KBM-7 (cell line): ENCODE measurements around the gene SOX9.
"Not testable (repeated sequence)": the region's sequence is repeated elsewhere in the genome, so short reads cannot be mapped to it uniquely, and the experiment has no call there.

Experiments
- DNase-seq: peaks from one replicate; pipeline ENCODE4 v3.0.0-alpha.2; 2015
- in situ Hi-C: fragments of 300-500 bp; cut with MboI; formaldehyde crosslinking; loops from 2 replicates; pipeline ENCODE4 v1.14.3; 2020; ENCODE audit warnings: low sequenced_read_pairs, low pct_unique_long_range_greater_than_20kb, mixed read lengths

The SOX9 gene

DNA sequence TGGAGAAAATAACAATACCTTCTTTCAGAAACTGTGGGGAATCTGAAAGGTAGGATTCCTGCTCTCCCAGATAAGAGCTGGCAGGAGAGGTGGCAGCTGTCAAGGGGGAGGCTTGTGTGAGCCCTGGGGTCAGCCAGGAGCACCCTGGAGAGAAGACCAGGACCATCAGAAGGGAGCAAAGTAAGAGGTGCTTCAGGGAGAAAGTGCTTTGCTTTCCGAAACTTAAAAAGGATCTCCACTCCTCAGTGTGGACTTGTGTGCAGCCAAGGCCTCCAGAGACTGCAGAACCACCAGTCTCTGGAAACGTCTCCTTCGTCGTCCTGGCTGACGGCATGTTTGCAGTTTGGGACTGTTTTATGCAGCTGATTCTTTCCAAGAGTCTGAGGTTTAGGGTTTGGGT, 13.7 kb upstream of the SOX9 start:
- in situ Hi-C loops = no loop called here
- no peak for DNase-seq

- no peak for DNase-seq
- in situ Hi-C loops = no loop called here
These were observed 10.4 kb upstream of the SOX9 start for GRCh38 chr17:72110231-72110941.

- no peak for DNase-seq
- in situ Hi-C loops = no loop called here
These were observed 9.9 kb upstream of the SOX9 start for GRCh38 chr17:72110942-72111318.

DNA sequence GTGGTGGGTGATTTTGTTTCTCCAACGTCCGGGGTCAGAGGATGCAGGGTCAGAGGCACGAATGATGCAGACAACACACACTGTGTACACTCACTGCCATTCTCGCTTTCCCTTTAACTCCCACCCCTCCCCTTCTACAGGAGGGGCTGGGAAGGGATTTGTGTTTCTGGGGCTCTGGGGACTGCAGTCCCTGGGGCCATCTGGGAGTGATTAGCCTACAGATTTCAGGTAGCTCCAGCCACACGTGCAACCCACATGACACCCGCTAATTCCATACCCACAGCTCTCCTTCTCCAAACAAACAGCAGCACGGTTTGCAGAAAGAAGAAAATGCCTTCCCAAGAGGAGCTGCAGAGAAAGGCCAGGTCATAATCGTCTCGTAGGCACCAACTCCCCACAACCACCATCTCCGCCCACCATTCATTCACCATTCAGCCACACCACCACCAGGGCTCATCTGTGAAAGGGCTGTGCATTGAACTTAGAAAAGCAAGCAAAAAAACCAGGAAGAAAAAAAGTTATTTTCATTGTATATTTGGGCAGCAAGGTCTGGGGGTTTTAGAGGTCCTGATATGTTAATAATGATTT, 9.4 kb upstream of the SOX9 start:
- no peak for DNase-seq

DNA sequence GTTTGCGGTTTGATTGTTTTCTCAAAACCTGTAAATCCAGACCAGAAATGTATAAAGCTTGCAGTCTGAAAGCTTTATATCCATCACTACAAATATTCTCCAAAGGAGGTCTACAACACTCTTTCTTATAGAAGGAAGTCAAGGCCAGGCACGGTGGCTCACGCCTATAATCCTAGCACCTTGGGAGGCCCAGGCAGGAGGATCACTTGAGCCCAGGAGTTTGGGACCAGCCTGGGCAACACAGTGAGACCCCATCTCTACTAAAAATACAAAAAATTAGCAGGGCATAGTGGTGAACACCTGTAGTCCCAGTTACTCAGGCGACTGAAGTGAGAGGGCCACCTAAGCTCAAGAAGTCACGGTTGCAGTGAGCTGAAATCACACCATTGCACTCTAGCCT, 8.9 kb upstream of the SOX9 start:
- in situ Hi-C loops, DNase-seq: not testable (repeated sequence)

More for the DNA sequence above, 9.4 kb upstream of the SOX9 start:
- in situ Hi-C loops = no loop called here

DNA sequence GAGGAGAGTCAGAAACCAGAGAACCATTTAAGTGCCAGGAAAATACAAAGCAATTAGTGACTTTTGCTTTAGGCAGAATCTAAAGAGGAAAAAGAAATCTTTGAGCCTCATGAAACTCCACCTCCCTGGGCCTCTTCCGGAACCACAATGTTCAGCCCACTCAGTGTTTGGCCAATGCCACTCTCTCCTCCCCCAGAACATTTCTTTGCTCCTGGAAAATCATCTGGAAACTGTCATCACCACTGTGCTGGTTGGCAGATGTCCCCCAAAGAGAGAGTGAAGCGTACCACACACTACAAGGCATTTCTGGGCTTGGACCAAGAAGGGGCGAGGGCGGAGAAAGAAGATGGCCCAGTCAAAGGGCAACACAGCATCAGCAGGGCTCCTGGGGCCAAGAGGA, 7.1 kb upstream of the SOX9 start:
- in situ Hi-C loops = no loop called here

GRCh38 chr17:72115781-72116525, 4.9 kb upstream of the SOX9 start:
- no peak for DNase-seq
- in situ Hi-C loops = no loop called here

More for the DNA sequence above, 7.1 kb upstream of the SOX9 start:
- no peak for DNase-seq

- no peak for DNase-seq
- in situ Hi-C loops = no loop called here
These were observed 3.9 kb upstream of the SOX9 start for GRCh38 chr17:72116661-72117521.

GRCh38 chr17:72117535-72118334, 3.1 kb upstream of the SOX9 start:
- DNase-seq = no peak
- in situ Hi-C loops = no loop called here

DNA sequence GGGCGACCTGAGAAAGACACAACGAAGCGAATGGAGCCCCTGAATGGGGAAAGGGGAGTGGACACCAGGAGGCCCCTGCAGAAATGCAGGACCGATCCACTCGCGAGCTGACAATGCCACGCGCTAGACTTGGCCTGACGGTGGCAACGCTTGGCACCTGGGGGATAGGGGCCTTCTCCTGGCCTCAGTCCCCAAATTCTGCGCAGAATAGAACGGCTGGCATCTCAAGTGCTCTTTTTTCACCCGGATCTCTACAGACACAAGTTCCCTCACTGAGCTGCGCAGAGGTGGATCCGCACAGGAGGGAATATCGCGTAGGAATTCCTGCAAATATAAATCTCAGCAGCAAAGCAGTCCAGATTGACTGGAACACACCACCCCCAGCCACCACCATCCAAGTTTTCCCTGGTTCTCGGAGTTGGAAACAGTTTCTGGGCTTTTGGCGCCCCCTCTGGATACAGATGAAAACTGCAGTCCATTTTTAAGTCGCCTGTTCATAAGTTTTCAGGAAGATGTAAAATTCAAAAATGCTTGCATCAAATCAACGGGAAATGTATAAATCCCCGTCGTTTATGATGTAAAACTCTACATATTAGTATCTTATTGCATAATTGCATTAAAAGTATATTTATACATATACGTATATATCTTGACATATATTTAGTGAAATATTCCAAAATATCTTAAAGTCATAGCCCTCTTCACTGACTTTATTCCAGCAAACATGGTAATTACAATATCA, 2.3 kb upstream of the SOX9 start:
- in situ Hi-C loops = no loop called here
- DNase-seq = peak; percentile 26

DNA sequence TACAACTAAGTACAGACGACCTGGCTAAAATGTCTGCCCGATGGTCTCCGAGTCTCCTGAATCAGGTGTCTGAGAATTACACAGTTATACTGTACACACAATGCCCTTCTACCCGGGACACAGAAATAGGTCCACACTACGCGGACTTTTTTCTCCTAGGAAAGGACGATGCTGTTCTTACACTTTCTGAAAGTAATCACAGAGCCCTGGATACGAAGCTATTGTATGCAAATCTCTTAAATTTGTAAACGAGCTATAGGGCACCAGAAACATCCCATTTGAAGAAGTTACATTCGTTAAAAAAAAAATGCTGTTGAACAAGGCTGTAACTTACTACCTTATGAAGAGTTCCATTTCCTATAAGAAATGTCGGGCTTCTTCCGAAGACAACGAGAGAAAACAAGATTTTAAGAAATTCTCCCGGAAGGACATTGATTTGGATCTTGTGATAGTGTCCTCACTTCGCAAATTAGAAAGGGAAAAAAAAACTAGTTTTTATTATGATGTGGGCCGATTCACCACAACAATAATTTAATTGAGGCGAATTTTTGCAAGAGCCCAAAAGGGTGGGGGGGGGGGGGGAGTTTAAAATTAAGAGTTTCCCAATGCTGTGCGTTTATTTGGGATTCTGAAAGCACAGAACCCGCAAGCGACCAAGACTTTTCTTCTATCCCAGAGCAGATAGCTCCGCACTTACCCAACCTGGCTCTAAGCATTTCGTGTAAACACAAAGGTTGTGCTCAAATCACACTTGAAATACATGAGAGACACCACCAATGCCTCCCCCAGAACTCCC, 1.5 kb upstream of the SOX9 start:
- in situ Hi-C loops = no loop called here
- no peak for DNase-seq

- in situ Hi-C loops = no loop called here
- no peak for DNase-seq
These were observed 763 bp upstream of the SOX9 start for GRCh38 chr17:72119873-72120641.

DNA sequence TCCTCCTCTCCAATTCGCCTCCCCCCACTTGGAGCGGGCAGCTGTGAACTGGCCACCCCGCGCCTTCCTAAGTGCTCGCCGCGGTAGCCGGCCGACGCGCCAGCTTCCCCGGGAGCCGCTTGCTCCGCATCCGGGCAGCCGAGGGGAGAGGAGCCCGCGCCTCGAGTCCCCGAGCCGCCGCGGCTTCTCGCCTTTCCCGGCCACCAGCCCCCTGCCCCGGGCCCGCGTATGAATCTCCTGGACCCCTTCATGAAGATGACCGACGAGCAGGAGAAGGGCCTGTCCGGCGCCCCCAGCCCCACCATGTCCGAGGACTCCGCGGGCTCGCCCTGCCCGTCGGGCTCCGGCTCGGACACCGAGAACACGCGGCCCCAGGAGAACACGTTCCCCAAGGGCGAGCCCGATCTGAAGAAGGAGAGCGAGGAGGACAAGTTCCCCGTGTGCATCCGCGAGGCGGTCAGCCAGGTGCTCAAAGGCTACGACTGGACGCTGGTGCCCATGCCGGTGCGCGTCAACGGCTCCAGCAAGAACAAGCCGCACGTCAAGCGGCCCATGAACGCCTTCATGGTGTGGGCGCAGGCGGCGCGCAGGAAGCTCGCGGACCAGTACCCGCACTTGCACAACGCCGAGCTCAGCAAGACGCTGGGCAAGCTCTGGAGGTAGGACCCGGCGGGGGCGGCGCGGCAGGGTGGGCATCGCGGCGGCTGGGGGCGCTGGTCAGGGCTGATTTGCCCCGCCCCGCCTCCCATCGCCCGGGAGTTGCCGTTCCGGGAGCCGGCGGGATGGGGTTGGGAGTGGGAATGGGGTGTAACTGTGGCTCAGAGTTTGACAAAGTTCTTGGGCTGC, 567 bp downstream of the SOX9 start:
- in situ Hi-C loops = no loop called here

DNA sequence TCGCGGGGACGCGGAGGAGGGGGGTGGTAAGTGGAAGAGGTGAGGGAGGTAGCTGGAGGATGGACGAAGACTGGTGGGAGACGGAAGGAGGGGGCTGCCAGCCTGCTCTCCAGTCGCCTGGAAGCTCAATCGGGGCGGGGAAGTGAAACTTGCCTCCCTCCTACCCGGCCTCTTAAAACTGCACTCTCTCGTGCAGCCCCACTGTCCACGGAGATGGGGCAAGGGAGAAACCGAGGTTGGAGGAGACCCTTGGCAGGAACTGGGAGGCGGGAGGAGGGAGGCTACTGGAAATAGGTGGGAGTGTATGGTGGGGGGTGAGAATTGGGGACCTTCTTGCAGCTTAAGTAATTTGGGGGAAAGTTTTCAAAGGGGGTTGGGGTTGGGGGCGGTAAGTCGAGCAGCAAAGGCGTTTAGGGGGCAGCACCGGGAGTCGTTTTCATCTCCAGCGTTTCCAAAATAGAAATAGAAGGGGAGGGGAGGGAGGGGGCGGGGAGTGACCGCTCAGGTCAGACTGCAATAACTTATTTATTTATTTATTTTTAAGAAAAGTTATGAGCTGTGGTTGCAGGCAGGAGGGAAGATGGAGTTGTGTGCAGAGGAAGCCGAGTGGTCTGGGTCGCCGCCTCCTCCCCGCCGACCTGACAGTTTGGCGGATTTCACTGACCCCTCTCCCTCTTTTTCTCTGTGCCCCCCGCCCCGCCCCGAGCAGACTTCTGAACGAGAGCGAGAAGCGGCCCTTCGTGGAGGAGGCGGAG, 1.4 kb downstream of the SOX9 start:
- no peak for DNase-seq
- in situ Hi-C loops = no loop called here

More for the DNA sequence above, 567 bp downstream of the SOX9 start:
- DNase-seq = no peak
